Ishikawa (cell line): ENCODE data around the gene EPAS1.

Experiments used
- CEBPB ChIP-seq: IDR thresholded peaks from 2 replicates; pipeline ENCODE4 v1.6.1; 2012
- CREB1 ChIP-seq: IDR thresholded peaks from 2 replicates; pipeline ENCODE4 v1.6.1; 2012; ENCODE audit warnings: low read depth
- EGR1 ChIP-seq: IDR thresholded peaks from 2 replicates; pipeline ENCODE4 v1.6.1; 2012
- EP300 ChIP-seq: IDR thresholded peaks from 2 replicates; pipeline ENCODE4 v1.6.1; 2012; ENCODE audit warnings: borderline replicate concordance
- FOXM1 ChIP-seq: IDR thresholded peaks from 2 replicates; pipeline ENCODE4 v1.6.1; 2012; ENCODE audit warnings: low read depth, borderline replicate concordance
- MAX ChIP-seq: IDR thresholded peaks from 2 replicates; pipeline ENCODE4 v1.6.1; 2012
- NFIC ChIP-seq: IDR thresholded peaks from 2 replicates; pipeline ENCODE4 v1.6.1; 2012
- RAD21 ChIP-seq: IDR thresholded peaks from 2 replicates; pipeline ENCODE4 v1.6.1; 2012; ENCODE audit warnings: low read depth
- TAF1 ChIP-seq: IDR thresholded peaks from 2 replicates; pipeline ENCODE4 v1.6.1; 2012; ENCODE audit warnings: low read depth, mild to moderate bottlenecking
- TCF12 ChIP-seq: IDR thresholded peaks from 2 replicates; pipeline ENCODE4 v1.6.1; 2012; ENCODE audit warnings: low read depth
- TEAD4 ChIP-seq: IDR thresholded peaks from 2 replicates; pipeline ENCODE4 v1.6.1; 2012
- YY1 ChIP-seq: IDR thresholded peaks from 2 replicates; pipeline ENCODE4 v1.6.1; 2012; ENCODE audit warnings: low read depth
- TF ChIP-seq, protein P1 (sequence below): IDR thresholded peaks from 2 replicates; pipeline ENCODE4 v1.6.1; 2012; ENCODE audit warnings: low read depth, mild to moderate bottlenecking

DNA sequence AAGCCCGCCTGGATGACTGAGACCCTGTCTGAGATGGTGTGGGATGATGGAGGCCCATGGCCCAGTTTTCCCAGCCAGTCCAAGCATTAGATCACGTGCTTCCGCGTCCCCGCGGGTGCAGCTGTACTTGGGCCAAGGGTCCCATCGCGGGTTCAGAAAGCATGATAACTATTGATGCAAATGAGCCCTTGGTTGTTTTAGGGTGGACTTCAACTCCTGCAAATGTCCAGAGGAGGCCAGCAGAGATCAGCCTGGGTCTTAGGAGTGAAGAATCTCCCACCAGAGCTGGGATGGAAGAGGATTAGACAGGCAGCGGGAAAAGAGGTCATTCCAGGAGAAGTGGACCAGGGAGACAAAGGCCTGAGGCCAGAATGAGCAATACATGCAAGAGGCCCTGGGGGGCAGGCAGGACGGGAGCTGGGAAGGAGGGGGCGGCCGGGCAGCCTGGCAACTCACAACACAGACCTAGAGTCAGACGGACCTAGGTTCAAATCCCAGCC lies 92.3 kb downstream of the EPAS1 start:
- TF ChIP-seq CEBPB, result no peak
- TF ChIP-seq, protein P1, sequence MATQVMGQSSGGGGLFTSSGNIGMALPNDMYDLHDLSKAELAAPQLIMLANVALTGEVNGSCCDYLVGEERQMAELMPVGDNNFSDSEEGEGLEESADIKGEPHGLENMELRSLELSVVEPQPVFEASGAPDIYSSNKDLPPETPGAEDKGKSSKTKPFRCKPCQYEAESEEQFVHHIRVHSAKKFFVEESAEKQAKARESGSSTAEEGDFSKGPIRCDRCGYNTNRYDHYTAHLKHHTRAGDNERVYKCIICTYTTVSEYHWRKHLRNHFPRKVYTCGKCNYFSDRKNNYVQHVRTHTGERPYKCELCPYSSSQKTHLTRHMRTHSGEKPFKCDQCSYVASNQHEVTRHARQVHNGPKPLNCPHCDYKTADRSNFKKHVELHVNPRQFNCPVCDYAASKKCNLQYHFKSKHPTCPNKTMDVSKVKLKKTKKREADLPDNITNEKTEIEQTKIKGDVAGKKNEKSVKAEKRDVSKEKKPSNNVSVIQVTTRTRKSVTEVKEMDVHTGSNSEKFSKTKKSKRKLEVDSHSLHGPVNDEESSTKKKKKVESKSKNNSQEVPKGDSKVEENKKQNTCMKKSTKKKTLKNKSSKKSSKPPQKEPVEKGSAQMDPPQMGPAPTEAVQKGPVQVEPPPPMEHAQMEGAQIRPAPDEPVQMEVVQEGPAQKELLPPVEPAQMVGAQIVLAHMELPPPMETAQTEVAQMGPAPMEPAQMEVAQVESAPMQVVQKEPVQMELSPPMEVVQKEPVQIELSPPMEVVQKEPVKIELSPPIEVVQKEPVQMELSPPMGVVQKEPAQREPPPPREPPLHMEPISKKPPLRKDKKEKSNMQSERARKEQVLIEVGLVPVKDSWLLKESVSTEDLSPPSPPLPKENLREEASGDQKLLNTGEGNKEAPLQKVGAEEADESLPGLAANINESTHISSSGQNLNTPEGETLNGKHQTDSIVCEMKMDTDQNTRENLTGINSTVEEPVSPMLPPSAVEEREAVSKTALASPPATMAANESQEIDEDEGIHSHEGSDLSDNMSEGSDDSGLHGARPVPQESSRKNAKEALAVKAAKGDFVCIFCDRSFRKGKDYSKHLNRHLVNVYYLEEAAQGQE, result no peak
- TF ChIP-seq TAF1, result no peak
- no peak for TF ChIP-seq CREB1
- no peak for TF ChIP-seq EP300
- TF ChIP-seq EGR1, result no peak
- TF ChIP-seq TEAD4, result no peak
- TF ChIP-seq MAX, result no peak
- no peak for TF ChIP-seq YY1
- no peak for TF ChIP-seq RAD21
- no peak for TF ChIP-seq FOXM1
- TF ChIP-seq NFIC, result no peak
- TF ChIP-seq TCF12, result no peak
